Activated CD4-positive, alpha-beta T cell treated with anti-CD3 and anti-CD28 coated beads for 36 hours (primary cell): ENCODE data around the gene TMOD4. TPM values are rescaled to one million over a fixed set of nuclear protein-coding genes. Genes with fewer than 3 reads are reported as not detected.

Source experiments
- ATAC-seq: fragments of 200-7000 bp; cut with Tn5 transposase; one replicate; pipeline ENCODE4 v1.10.0; 2021; ENCODE audit warnings: mild to moderate bottlenecking, moderate library complexity
- CTCF ChIA-PET: fragments of 350-600 bp; sonication (Branson Sonifier 250); formaldehyde crosslinking; loops from one replicate; lab custom pipeline; 2021; ENCODE audit warnings: antibody characterized with exemption; lab: Charles Lee
- POLR2A ChIA-PET: fragments of 350-600 bp; sonication (Branson Sonifier 250); formaldehyde crosslinking; loops from one replicate; lab custom pipeline; 2021; ENCODE audit warnings: antibody characterized with exemption, inconsistent platforms; lab: Charles Lee
- DNase-seq: peaks from one replicate; pipeline ENCODE4 v3.0.0-alpha.2; 2020
- H3K27ac Mint-ChIP-seq: one replicate; pipeline ENCODE4 v1.8.0; 2021; ENCODE audit warnings: mixed read lengths
- H3K27me3 Mint-ChIP-seq: one replicate; pipeline ENCODE4 v1.8.0; 2021; ENCODE audit warnings: mixed read lengths
- H3K36me3 Mint-ChIP-seq: one replicate; pipeline ENCODE4 v1.8.0; 2021; ENCODE audit warnings: low read depth, mixed read lengths
- H3K4me1 Mint-ChIP-seq: one replicate; pipeline ENCODE4 v1.8.0; 2021; ENCODE audit warnings: mixed read lengths
- H3K4me3 Mint-ChIP-seq: one replicate; pipeline ENCODE4 v1.8.0; 2021; ENCODE audit warnings: mild to moderate bottlenecking, moderate library complexity, mixed read lengths
- H3K9me3 Mint-ChIP-seq: one replicate; pipeline ENCODE4 v1.8.0; 2021; ENCODE audit warnings: low read depth, mixed read lengths
- intact Hi-C, 2 experiments: fragments of 100-400 bp; cut with DNase I in 1 of 2; cut with micrococcal nuclease in 1 of 2; formaldehyde crosslinking; loops; one replicate each; pipeline versions ENCODE4 v1.14.2 to v1.15.1; 2022 to 2024; cut with DNase I, micrococcal nuclease
- total RNA-seq, 2 experiments: library from RNA; stranded (reverse); gene quantifications; one replicate each; pipeline ENCODE4 v1.2.3, GENCODE V29; 2021

The TMOD4 gene
- total RNA-seq, 2 experiments from 2014 or later = 0.69 to 2.3 TPM

GRCh38 chr1:151144474-151145303 lies 31.1 kb downstream of the TMOD4 start:
- Mint-ChIP-seq H3K9me3 (no peaks in the 10 kb centered on the region), H3K36me3 (no peaks in the 10 kb centered on the region), H3K27me3 (no peaks in the 10 kb centered on the region), H3K4me1 (peaks cover 10% of the 10 kb centered on the region), H3K4me3 (no peak overlapping the region), H3K27ac (no peak overlapping the region)
- ChIA-PET POLR2A (interaction anchor here (2.0 kb wide), 1 partner anchor 13 kb away, joined by 6 read pairs; no protein-coding TSS in a partner anchor), CTCF (interaction anchor here (0.6 to 3.0 kb wide), 6 partner anchors 9 to 240 kb away, joined by 3 to 9 read pairs (median 4); partner anchors contain the start of gene TNFAIP8L2)
- intact Hi-C loops = no loop called here
- DNase-seq = no peak
- no peak for ATAC-seq

- peaks cover 10% of the 10 kb centered on the region for H3K4me1 Mint-ChIP-seq
These were observed 31.8 kb downstream of the TMOD4 start for GRCh38 chr1:151143986-151144385.

GRCh38 chr1:151143057-151143435 lies 32.7 kb downstream of the TMOD4 start:
- ChIA-PET POLR2A (interaction anchor here (1.0 kb wide), 1 partner anchor 14 kb away, joined by 3 read pairs; the partner anchor contains the start of gene TNFAIP8L2), CTCF (interaction anchor here (1.2 to 3.0 kb wide), 3 partner anchors 12 to 41 kb away, joined by 3 to 9 read pairs (median 4); no protein-coding TSS in a partner anchor)
- Mint-ChIP-seq H3K4me1 (peaks cover 10% of the 10 kb centered on the region), H3K4me3 (no peak overlapping the region), H3K27ac (no peak overlapping the region), H3K36me3 (no peaks in the 10 kb centered on the region), H3K27me3 (no peaks in the 10 kb centered on the region), H3K9me3 (no peaks in the 10 kb centered on the region)
- ATAC-seq = no peak
- DNase-seq = no peak
- intact Hi-C loops = no loop called here

More at GRCh38 chr1:151143986-151144385, 31.8 kb downstream of the TMOD4 start:
- DNase-seq (no peak), ATAC-seq (no peak)
- no peaks in the 10 kb centered on the region for H3K27me3 Mint-ChIP-seq
- no peak overlapping the region for H3K4me3 Mint-ChIP-seq
- intact Hi-C loops = no loop called here
- ChIA-PET CTCF (interaction anchor here (0.6 to 3.0 kb wide), 4 partner anchors 9 to 46 kb away, joined by 3 to 9 read pairs (median 4); partner anchors contain the start of gene TNFAIP8L2), POLR2A (interaction anchor here (1.0 to 2.0 kb wide), 2 partner anchors 13 kb away, joined by 3 to 6 read pairs; partner anchors contain the start of gene TNFAIP8L2)
- H3K27ac Mint-ChIP-seq = no peak overlapping the region
- H3K9me3 Mint-ChIP-seq = no peaks in the 10 kb centered on the region
- H3K36me3 Mint-ChIP-seq = no peaks in the 10 kb centered on the region

DNA sequence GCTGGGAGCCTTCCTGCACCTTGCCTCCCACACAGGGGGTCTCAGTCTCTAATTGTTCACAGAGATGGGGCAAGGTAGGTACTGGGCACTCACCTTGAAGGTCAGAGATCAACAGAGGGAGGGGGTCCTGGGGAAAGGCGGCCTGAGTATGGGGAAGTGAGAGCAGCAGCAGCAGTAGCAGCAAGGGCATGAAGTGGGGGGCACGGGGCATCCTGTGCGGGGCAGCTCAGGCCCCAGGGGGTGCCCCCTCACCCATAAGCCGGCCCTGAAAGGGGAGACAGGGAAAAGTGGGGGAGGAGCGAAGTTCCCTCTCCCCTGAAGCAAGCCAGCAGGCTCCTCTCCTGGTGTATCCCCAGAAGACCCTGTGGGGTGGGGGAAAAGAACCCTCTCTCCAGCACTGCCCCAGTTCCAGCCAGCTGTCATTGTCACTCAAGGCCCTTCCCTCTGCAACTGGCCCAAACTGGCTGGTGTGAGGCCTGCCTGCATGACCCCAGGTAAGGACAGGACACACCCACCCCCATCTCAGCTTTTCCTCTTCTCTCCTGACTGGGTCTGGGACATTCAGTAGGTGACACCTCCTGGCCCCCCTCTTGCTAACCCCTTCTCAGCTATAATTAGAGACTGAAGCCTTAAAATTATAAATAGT lies 33.2 kb downstream of the TMOD4 start:
- DNase-seq (no peak), ATAC-seq (no peak)
- H3K36me3 Mint-ChIP-seq = no peaks in the 10 kb centered on the region
- H3K4me3 Mint-ChIP-seq = no peak overlapping the region
- peaks cover 10% of the 10 kb centered on the region for H3K4me1 Mint-ChIP-seq
- H3K9me3 Mint-ChIP-seq = no peaks in the 10 kb centered on the region
- no peaks in the 10 kb centered on the region for H3K27me3 Mint-ChIP-seq
- intact Hi-C loops = no loop called here
- ChIA-PET POLR2A (interaction anchor here (1.0 kb wide), 1 partner anchor 11 kb away, joined by 3 read pairs; no protein-coding TSS in a partner anchor), CTCF (interaction anchor here (0.6 to 3.0 kb wide), 5 partner anchors 12 to 109 kb away, joined by 3 to 9 read pairs (median 4); no protein-coding TSS in a partner anchor)
- no peak overlapping the region for H3K27ac Mint-ChIP-seq

DNA sequence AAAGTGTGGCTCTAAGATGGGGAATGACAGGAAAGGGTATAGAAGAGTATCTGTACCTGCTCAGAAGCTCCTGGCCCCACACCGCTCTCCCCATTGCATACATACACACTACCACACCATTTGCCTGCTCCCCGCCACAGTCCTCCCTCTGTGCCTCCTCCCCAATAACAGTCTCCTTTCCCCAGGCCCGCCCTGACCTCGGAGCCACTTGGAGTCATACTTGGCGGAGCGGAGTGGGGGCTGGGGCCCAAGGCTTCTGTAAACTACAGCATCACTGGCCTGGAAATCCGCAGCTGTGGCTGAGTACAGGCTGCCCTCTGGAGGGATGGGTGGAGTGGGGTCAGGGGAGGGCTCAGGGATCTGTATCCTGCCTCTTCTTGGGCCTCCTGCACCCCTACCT lies 38.0 kb downstream of the TMOD4 start:
- CTCF ChIA-PET = no interaction called here
- no peak overlapping the region for H3K27ac Mint-ChIP-seq
- H3K36me3 Mint-ChIP-seq = no peaks in the 10 kb centered on the region
- DNase-seq (no peak), ATAC-seq (no peak)
- no peaks in the 10 kb centered on the region for H3K9me3 Mint-ChIP-seq
- H3K4me3 Mint-ChIP-seq = no peak overlapping the region
- POLR2A ChIA-PET = no interaction called here
- H3K27me3 Mint-ChIP-seq = no peaks in the 10 kb centered on the region
- H3K4me1 Mint-ChIP-seq = no peaks in the 10 kb centered on the region
- intact Hi-C loops = no loop called here

- intact Hi-C loops = no loop called here
- no peak overlapping the region for H3K27ac Mint-ChIP-seq
- CTCF ChIA-PET = interaction anchor here (0.6 to 2.3 kb wide), 3 partner anchors 8 to 36 kb away, joined by 3 to 8 read pairs (median 5); no protein-coding TSS in a partner anchor
- H3K36me3 Mint-ChIP-seq = no peaks in the 10 kb centered on the region
- H3K9me3 Mint-ChIP-seq = no peaks in the 10 kb centered on the region
- DNase-seq = no peak
- H3K27me3 Mint-ChIP-seq = no peaks in the 10 kb centered on the region
- peaks cover 10% of the 10 kb centered on the region for H3K4me1 Mint-ChIP-seq
- no peak for ATAC-seq
- POLR2A ChIA-PET = interaction anchor here (0.6 kb wide), 1 partner anchor 29 kb away, joined by 4 read pairs; no protein-coding TSS in a partner anchor
- H3K4me3 Mint-ChIP-seq = no peak overlapping the region
These were observed 40.1 kb downstream of the TMOD4 start for GRCh38 chr1:151135433-151136385.

DNA sequence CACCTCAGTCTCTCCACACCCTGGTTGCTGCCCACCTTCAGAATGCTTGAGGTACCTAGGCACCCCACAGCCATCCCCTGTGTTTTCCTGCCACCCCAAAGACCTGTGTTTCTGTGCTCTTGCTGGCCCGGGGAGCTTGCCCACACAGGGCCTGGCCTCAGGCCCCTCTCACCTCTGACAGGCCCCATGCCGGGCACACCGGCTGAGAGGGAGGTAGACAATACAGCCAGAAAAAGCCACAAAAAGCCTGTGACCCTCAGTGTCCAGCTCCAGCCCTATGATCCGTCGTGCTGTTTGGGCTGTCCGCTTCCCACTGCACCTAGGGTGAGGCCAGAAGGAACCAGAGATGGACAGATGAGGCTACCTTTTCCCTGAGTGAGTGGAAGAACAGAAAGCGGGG lies 40.8 kb downstream of the TMOD4 start:
- CTCF ChIA-PET = interaction anchor here (0.6 to 2.3 kb wide), 4 partner anchors 9 to 272 kb away, joined by 3 to 8 read pairs (median 4); no protein-coding TSS in a partner anchor
- intact Hi-C loops = no loop called here
- Mint-ChIP-seq H3K27me3 (no peaks in the 10 kb centered on the region), H3K9me3 (no peaks in the 10 kb centered on the region), H3K4me1 (peaks cover 14% of the 10 kb centered on the region), H3K27ac (no peak overlapping the region), H3K36me3 (no peaks in the 10 kb centered on the region), H3K4me3 (no peak overlapping the region)
- ATAC-seq (no peak), DNase-seq (no peak)
- POLR2A ChIA-PET = no interaction called here

DNA sequence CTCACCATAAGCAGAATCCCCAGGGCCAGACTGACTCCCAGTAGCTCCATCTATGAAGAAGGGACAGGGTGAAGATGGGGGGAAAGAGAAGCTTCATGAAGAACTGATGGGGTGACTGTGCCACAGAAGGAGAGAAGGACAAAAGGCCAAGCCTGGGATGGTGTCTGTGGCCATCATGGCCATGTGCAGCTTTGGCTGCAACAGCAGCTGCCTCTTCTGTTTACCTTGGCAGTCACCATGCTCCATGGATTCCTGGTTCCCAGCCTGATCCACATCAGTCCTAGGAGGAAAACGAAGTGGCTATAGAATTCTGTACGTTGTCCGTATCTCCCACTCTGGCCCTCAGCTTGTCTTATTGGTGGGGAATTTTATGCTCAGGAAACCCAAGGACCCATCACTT lies 41.4 kb downstream of the TMOD4 start:
- ChIA-PET CTCF (interaction anchor here (0.6 to 2.3 kb wide), 6 partner anchors 9 to 272 kb away, joined by 3 to 8 read pairs (median 3); partner anchors contain the start of gene TNFAIP8L2), POLR2A (no interaction called here)
- H3K4me1 Mint-ChIP-seq = peaks cover 14% of the 10 kb centered on the region
- H3K27me3 Mint-ChIP-seq = no peaks in the 10 kb centered on the region
- H3K4me3 Mint-ChIP-seq = no peak overlapping the region
- ATAC-seq (no peak), DNase-seq (no peak)
- H3K36me3 Mint-ChIP-seq = no peaks in the 10 kb centered on the region
- H3K9me3 Mint-ChIP-seq = no peaks in the 10 kb centered on the region
- intact Hi-C loops = no loop called here
- no peak overlapping the region for H3K27ac Mint-ChIP-seq

- POLR2A ChIA-PET = interaction anchor here (0.6 kb wide), 1 partner anchor 583 kb away, joined by 5 read pairs; no protein-coding TSS in a partner anchor
- no peak for DNase-seq
- intact Hi-C loops = no loop called here
- no peak overlapping the region for H3K4me3 Mint-ChIP-seq
- H3K4me1 Mint-ChIP-seq = peaks cover 14% of the 10 kb centered on the region
- no peaks in the 10 kb centered on the region for H3K36me3 Mint-ChIP-seq
- H3K27me3 Mint-ChIP-seq = no peaks in the 10 kb centered on the region
- H3K27ac Mint-ChIP-seq = no peak overlapping the region
- ATAC-seq = no peak
- no peaks in the 10 kb centered on the region for H3K9me3 Mint-ChIP-seq
- CTCF ChIA-PET = interaction anchor here (0.6 to 2.3 kb wide), 5 partner anchors 18 to 131 kb away, joined by 3 to 8 read pairs (median 3); partner anchors contain the start of gene TNFAIP8L2
These were observed 42.6 kb downstream of the TMOD4 start for GRCh38 chr1:151133018-151133806.
